Right atrium auricular region (tissue), 2 donors: ENCODE measurements around the gene RUVBL2. TPM values are rescaled to one million over a fixed set of nuclear protein-coding genes. Genes with fewer than 3 reads are reported as not detected.
A peak's percentile ranks its signal among the peaks of the same experiment; 100 is the strongest.

Source experiments
- DNase-seq: peaks from one replicate; pipeline ENCODE4 v3.0.0-alpha.2; 2019; ENCODE audit warnings: low spot score
- H3K27ac ChIP-seq, 2 donors: fragments of 200-600 bp; sonication (generic); 1 replicate in 1 of 2; 2 replicates in 1 of 2; pipeline ENCODE4 v1.5.1; 2016 to 2019
- H3K27me3 ChIP-seq, 2 donors: fragments of 200-600 bp; sonication (generic); one replicate each; pipeline versions ENCODE4 v1.5.1 to v1.6.0; 2017 to 2019
- H3K36me3 ChIP-seq: fragments of 200-600 bp; sonication (generic); one replicate; pipeline ENCODE4 v1.5.1; 2016
- H3K4me1 ChIP-seq, 2 donors: fragments of 200-600 bp; sonication (generic); one replicate each; pipeline versions ENCODE4 v1.5.1 to v1.6.0; 2017 to 2019
- H3K4me3 ChIP-seq, 2 donors: fragments of 200-600 bp; sonication (generic); 1 replicate in 1 of 2; 2 replicates in 1 of 2; pipeline ENCODE4 v1.5.1; 2017 to 2019; ENCODE audit warnings: mild to moderate bottlenecking in 1 of 2, moderate library complexity in 1 of 2
- H3K9me3 ChIP-seq, 2 donors: fragments of 200-600 bp; sonication (generic); one replicate each; pipeline ENCODE4 v1.5.1; 2019
- CTCF ChIP-seq, 2 donors: fragments of 200-600 bp; sonication (generic); IDR thresholded peaks; one replicate each; pipeline ENCODE4 v1.5.1; 2019; ENCODE audit warnings: antibody characterized with exemption in 2 of 2
- microRNA-seq, 2 donors: library from miRNA; unstranded; fragments of <30 nt; microRNA quantifications; one replicate each; pipeline ENCODE4, GENCODE V29; 2016 to 2017; ENCODE audit warnings: borderline number of aligned reads in 2 of 2, borderline replicate concordance in 1 of 2
- total RNA-seq, 2 donors: library from RNA; depleted of rRNA; stranded (reverse); fragments of >200 nt; gene quantifications; one replicate each; pipeline ENCODE4 v1.1.0, GENCODE V29; 2016

Gene RUVBL2
- total RNA-seq, 2 donors from 2014 or later, result 49.1 to 87.7 TPM

GRCh38 chr19:49061445-49061844 lies 67.8 kb downstream of the RUVBL2 start:
- no peaks in the 10 kb centered on the region for H3K36me3 ChIP-seq
- no peaks in the 10 kb centered on the region for H3K27me3 ChIP-seq
- no peak for TF ChIP-seq CTCF (IDR thresholded peaks at IDR 0.05)
- no peak overlapping the region for H3K4me3 ChIP-seq
- DNase-seq, result no peak
- H3K9me3 ChIP-seq, result no peaks in the 10 kb centered on the region
- H3K4me1 ChIP-seq, result peaks cover 0 to 38% of the 10 kb centered on the region in 2 donors
- H3K27ac ChIP-seq, result no peak overlapping the region

GRCh38 chr19:49064029-49064629 lies 70.4 kb downstream of the RUVBL2 start:
- Histone ChIP-seq H3K4me1 (peaks cover 0 to 31% of the 10 kb centered on the region in 2 donors), H3K27me3 (no peaks in the 10 kb centered on the region), H3K36me3 (no peaks in the 10 kb centered on the region), H3K4me3 (no peak overlapping the region), H3K9me3 (no peaks in the 10 kb centered on the region), H3K27ac (peak overlapping the region in 1 of 2 donors; percentile 58)
- no peak for TF ChIP-seq CTCF (IDR thresholded peaks at IDR 0.05)
- no peak for DNase-seq

DNA sequence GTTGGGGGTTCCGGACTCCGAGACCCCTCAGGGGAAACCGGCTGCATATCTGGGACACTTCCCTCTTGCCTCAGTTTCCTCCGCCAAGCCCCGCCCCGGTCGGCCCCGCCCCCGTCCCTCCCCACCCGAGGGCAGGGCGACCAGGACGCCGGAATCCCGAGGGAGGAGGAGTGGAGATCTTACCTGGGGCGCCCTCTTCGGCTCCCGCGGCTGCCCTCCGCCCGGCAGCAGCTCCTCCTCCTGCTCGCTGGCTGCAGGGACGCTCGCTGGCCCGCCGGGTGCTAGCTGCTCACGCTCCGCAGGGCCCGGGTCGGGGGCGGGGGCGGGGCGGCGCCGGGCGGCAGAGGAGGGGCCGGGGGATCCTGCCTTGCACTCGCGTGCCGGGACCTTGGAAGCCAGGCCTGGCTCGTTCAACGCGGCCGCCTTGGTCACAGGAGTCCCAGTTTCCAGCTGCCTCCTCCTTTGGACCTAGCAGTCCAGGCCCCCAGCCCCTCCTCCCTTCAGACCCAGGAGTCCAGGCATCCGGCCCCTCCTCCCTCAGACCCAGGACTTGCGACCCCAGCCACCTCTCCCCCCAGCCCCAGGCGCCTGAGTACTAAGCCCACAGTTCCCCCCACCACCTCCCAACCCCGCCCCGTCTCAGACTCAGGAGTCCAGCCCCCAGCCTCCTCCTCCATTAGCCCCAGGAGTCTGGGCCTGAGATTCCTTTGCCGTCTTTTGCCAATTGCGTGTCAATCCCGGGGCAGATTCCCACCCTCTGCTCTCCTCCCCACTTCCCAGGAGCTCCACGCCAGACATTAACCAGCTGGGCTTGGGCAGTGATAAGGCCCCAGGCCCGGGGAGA lies 71.3 kb downstream of the RUVBL2 start, which contains the start of gene NTF4:
Gene NTF4 (minus strand): TSS at position 51 of the 844 bp plus-strand sequence. CDS start 2,821 bp downstream, outside the sequence.
- DNase-seq, result no peak
- peaks cover 0 to 31% of the 10 kb centered on the region in 2 donors for H3K4me1 ChIP-seq
- H3K9me3 ChIP-seq, result no peaks in the 10 kb centered on the region
- H3K27me3 ChIP-seq, result no peaks in the 10 kb centered on the region
- H3K27ac ChIP-seq, result peak within 1 kb of the TSS; percentile 58
- TF ChIP-seq CTCF (IDR thresholded peaks at IDR 0.05), result peak in 1 of 2 donors; percentile 10
- peak within 1 kb of the TSS; percentile 12 to 39 for H3K4me3 ChIP-seq
- no peaks in the 10 kb centered on the region for H3K36me3 ChIP-seq

Small RNA genes lying within 50 kb of the gene (microRNA-seq; reads per million reads assigned to microRNA genes)
- 0 to 0.71 reads per million in 2 donors for gene MIR6798

Other genes with a start within 250 kb of the RUVBL2 start
- gene IZUMO1, start 247.0 kb upstream of the RUVBL2 start, total RNA-seq, result not detected
- gene FUT1, start 241.2 kb upstream of the RUVBL2 start, total RNA-seq, result 1 to 10 TPM; 3.1 to 3.3 TPM
- gene FGF21, start 238.4 kb upstream of the RUVBL2 start, total RNA-seq, result not detected
- gene BCAT2, start 182.9 kb upstream of the RUVBL2 start, total RNA-seq, result 10 to 100 TPM; 32.3 to 37.5 TPM
- gene HSD17B14, start 157.4 kb upstream of the RUVBL2 start, total RNA-seq, result 1 to 10 TPM; 3.7 to 6.3 TPM
- 10 to 100 TPM; 22.4 to 25.1 TPM for gene PLEKHA4, start 125.3 kb upstream of the RUVBL2 start, total RNA-seq
- 10 to 100 TPM; 55.0 to 97.6 TPM for gene PPP1R15A, start 121.5 kb upstream of the RUVBL2 start, total RNA-seq
- gene TULP2, start 95.1 kb upstream of the RUVBL2 start, total RNA-seq, result not detected
- gene NUCB1, start 93.6 kb upstream of the RUVBL2 start, total RNA-seq, result 100 to 1,000 TPM; 347 to 411 TPM
- gene DHDH, start 60.2 kb upstream of the RUVBL2 start, total RNA-seq, result not detected
- gene BAX, start 39.0 kb upstream of the RUVBL2 start, total RNA-seq, result 10 to 100 TPM; 10.7 to 21.2 TPM
- 1,000 to 10,000 TPM; 1,493 to 3,053 TPM for gene FTL, start 28.6 kb upstream of the RUVBL2 start, total RNA-seq
- gene GYS1, start 578 bp upstream of the RUVBL2 start, total RNA-seq, result 10 to 100 TPM; 72.1 to 88.1 TPM
- gene LHB, start 23.2 kb downstream of the RUVBL2 start, total RNA-seq, result not detected
- gene CGB3, start 30.4 kb downstream of the RUVBL2 start, total RNA-seq, result not detected
- not detected for gene CGB2, start 38.0 kb downstream of the RUVBL2 start, total RNA-seq
- gene CGB1, start 43.0 kb downstream of the RUVBL2 start, total RNA-seq, result not detected
- not detected for gene CGB5, start 50.0 kb downstream of the RUVBL2 start, total RNA-seq
- not detected for gene CGB8, start 55.2 kb downstream of the RUVBL2 start, total RNA-seq
- gene CGB7, start 63.9 kb downstream of the RUVBL2 start, total RNA-seq, result not detected
- gene NTF4, start 70.9 kb downstream of the RUVBL2 start, total RNA-seq, result not detected
- gene KCNA7, start 78.8 kb downstream of the RUVBL2 start, total RNA-seq, result 1 to 10 TPM in 1 of 2 donors, under 1 TPM in 1; 0.35 to 3.2 TPM
- gene SNRNP70, start 91.6 kb downstream of the RUVBL2 start, total RNA-seq, result 10 to 100 TPM; 62.7 to 89.4 TPM
- 10 to 100 TPM; 31.5 to 35.0 TPM for gene LIN7B, start 120.5 kb downstream of the RUVBL2 start, total RNA-seq
- gene C19orf73, start 125.3 kb downstream of the RUVBL2 start, total RNA-seq, result 1 to 10 TPM; 3.1 to 5.9 TPM
- 1 to 10 TPM; 5.0 to 6.8 TPM for gene PPFIA3, start 125.7 kb downstream of the RUVBL2 start, total RNA-seq
- 1,000 to 10,000 TPM in 1 of 2 donors, 100 to 1,000 TPM in 1; 558 to 1,164 TPM for gene HRC, start 161.5 kb downstream of the RUVBL2 start, total RNA-seq
- gene TRPM4, start 163.9 kb downstream of the RUVBL2 start, total RNA-seq, result 10 to 100 TPM; 20.6 to 22.8 TPM